HCT116 (cell line): Measurements from ENCODE around the gene HTRA3. TPM values are rescaled to one million over a fixed set of nuclear protein-coding genes. Genes with fewer than 3 reads are reported as not detected.

ENCODE experiments used
- ATAC-seq: fragments of 200-7000 bp; cut with Tn5 transposase; 2 replicates; pipeline ENCODE4 v1.9.1; 2020; ENCODE audit warnings: mild to moderate bottlenecking, moderate library complexity
- BruUV-seq: library from RNA; stranded (reverse); fragments of 400-500 nt; replicated peaks from 2 replicates; lab custom pipeline; 2021; lab: Mats Ljungman, UMichigan
- CTCF ChIA-PET: fragments of 300-600 bp; sonication (Branson Sonifier 250); formaldehyde crosslinking; loops from one replicate; lab custom pipeline; 2021; ENCODE audit warnings: antibody characterized with exemption; lab: Charles Lee
- POLR2A ChIA-PET: fragments of 300-600, 350-600 bp; sonication (Branson Sonifier 250); formaldehyde crosslinking; loops from one replicate; lab custom pipeline; 2021; ENCODE audit warnings: antibody characterized with exemption; lab: Charles Lee
- RAD21 ChIA-PET, 2 experiments: fragments of 300-600 bp; sonication (Branson Sonifier 250); formaldehyde crosslinking; loops; one replicate each; lab custom pipeline; 2023; ENCODE audit warnings: low total read pairs in 2 of 2; ENCODE audit not compliant: uncharacterized antibody in 2 of 2, unreplicated experiment in 2 of 2, low non-redundant PET in 1 of 2; lab: Charles Lee
- DNase-seq: peaks from one replicate; pipeline ENCODE4 v3.0.0-alpha.2; 2010; ENCODE audit warnings: low read depth, low spot score
- H2AFZ ChIP-seq: fragments of 200-600 bp; shearing (Covaris generic), sonication (generic); 2 replicates; pipeline ENCODE4 v1.6.1; 2017; ENCODE audit warnings: low read depth, mixed run types, mixed read lengths, antibody characterized with exemption, low read length; ENCODE audit not compliant: poor library complexity, severe bottlenecking
- H3K27ac ChIP-seq: 2 replicates; pipeline ENCODE4 v1.5.1; 2012; ENCODE audit warnings: low read depth, low read length
- H3K27me3 ChIP-seq: fragments of 200-600 bp; sonication (generic); 2 replicates; pipeline ENCODE4 v1.6.1; 2016; ENCODE audit warnings: mixed run types, low read length, mixed read lengths; ENCODE audit not compliant: insufficient read depth
- H3K36me3 ChIP-seq, 2 experiments: fragments of 200-500 bp in 1 of 2; fragments of 200-600 bp in 1 of 2; sonication (Bioruptor generic) in 1 of 2; sonication (generic) in 1 of 2; 2 replicates each; pipeline versions ENCODE4 v1.5.1 to v1.6.1; 2014 to 2016; ENCODE audit warnings: low read length in 2 of 2, inconsistent platforms in 1 of 2, mixed read lengths in 1 of 2, mixed run types in 1 of 2; ENCODE audit not compliant: insufficient read depth in 2 of 2, control insufficient read depth in 1 of 2
- H3K4me1 ChIP-seq, 2 experiments: fragments of 200-600 bp in 1 of 2; sonication (generic) in 1 of 2; 2 replicates each; pipeline versions ENCODE4 v1.5.1 to v1.6.1; 2012 to 2017; ENCODE audit warnings: low read length in 2 of 2, inconsistent platforms in 1 of 2, mild to moderate bottlenecking in 1 of 2, mixed read lengths in 1 of 2, mixed run types in 1 of 2, moderate library complexity in 1 of 2; ENCODE audit not compliant: insufficient read depth in 2 of 2, control insufficient read depth in 1 of 2
- H3K4me2 ChIP-seq: fragments of 200-600 bp; sonication (generic); 2 replicates; pipeline ENCODE4 v1.6.1; 2017; ENCODE audit warnings: mixed run types, low read length, mixed read lengths
- H3K4me3 ChIP-seq, 2 experiments: fragments of 200-600 bp in 1 of 2; sonication (generic) in 1 of 2; replicated peaks in 1 of 2; 2 replicates each; pipeline ENCODE4 v1.5.1; 2011 to 2016; ENCODE audit warnings: low read length in 2 of 2, control low read depth in 1 of 2, low read depth in 1 of 2, mild to moderate bottlenecking in 1 of 2, mixed read lengths in 1 of 2, mixed run types in 1 of 2
- H3K79me2 ChIP-seq: fragments of 200-600 bp; sonication (generic); 2 replicates; pipeline ENCODE4 v1.6.1; 2017; ENCODE audit warnings: mild to moderate bottlenecking, mixed run types, low read length, moderate library complexity, mixed read lengths; ENCODE audit not compliant: insufficient read depth
- H3K9ac ChIP-seq: fragments of 200-600 bp; sonication (generic); 2 replicates; pipeline ENCODE4 v1.6.1; 2016; ENCODE audit warnings: low read length, mixed read lengths
- H3K9me2 ChIP-seq: fragments of 200-600 bp; sonication (generic), shearing (Covaris generic); 2 replicates; pipeline ENCODE4 v1.6.1; 2017; ENCODE audit warnings: mixed run types, mild to moderate bottlenecking, moderate library complexity; ENCODE audit not compliant: insufficient read depth
- H3K9me3 ChIP-seq, 2 experiments: fragments of 200-500 bp in 1 of 2; fragments of 200-600 bp in 1 of 2; sonication (Bioruptor generic) in 1 of 2; sonication (generic) in 1 of 2; 2 replicates each; pipeline ENCODE4 v1.6.1; 2014 to 2017; ENCODE audit warnings: low read length in 2 of 2, mixed read lengths in 2 of 2, inconsistent platforms in 1 of 2, low read depth in 1 of 2, mild to moderate bottlenecking in 1 of 2, mixed run types in 1 of 2, moderate library complexity in 1 of 2; ENCODE audit not compliant: control insufficient read depth in 1 of 2, insufficient read depth in 1 of 2
- H4K20me1 ChIP-seq: fragments of 200-600 bp; sonication (generic), shearing (Covaris generic); 2 replicates; pipeline ENCODE4 v1.6.1; 2017; ENCODE audit warnings: mixed run types, mild to moderate bottlenecking, moderate library complexity; ENCODE audit not compliant: insufficient read depth
- CTCF ChIP-seq, 3 experiments: fragments of 200-600 bp in 1 of 3; sonication (generic) in 1 of 3; IDR thresholded peaks in 2 of 3; conservative IDR thresholded peaks in 1 of 3; 2 replicates each; pipeline ENCODE4 v1.5.1; 2012 to 2017; ENCODE audit warnings: low read depth in 2 of 3, low read length in 2 of 3, antibody characterized with exemption in 1 of 3, borderline replicate concordance in 1 of 3, control low read depth in 1 of 3, mild to moderate bottlenecking in 1 of 3, mixed read lengths in 1 of 3, mixed run types in 1 of 3, moderate library complexity in 1 of 3; ENCODE audit not compliant: insufficient read depth in 1 of 3
- EZH2 ChIP-seq: fragments of 200-600 bp; sonication (generic); IDR thresholded peaks from 2 replicates; pipeline ENCODE4 v1.6.1; 2017; ENCODE audit warnings: antibody characterized with exemption, mixed run types
- EZH2phosphoT487 ChIP-seq: fragments of 200-600 bp; IDR thresholded peaks from 2 replicates; pipeline ENCODE4 v1.6.1; 2018; ENCODE audit warnings: antibody characterized with exemption, borderline replicate concordance
- FOSL1 ChIP-seq: IDR thresholded peaks from 2 replicates; pipeline ENCODE4 v1.6.1; 2012; ENCODE audit warnings: low read depth
- RAD21 ChIP-seq: IDR thresholded peaks from 2 replicates; pipeline ENCODE4 v1.6.1; 2012; ENCODE audit warnings: low read depth, mild to moderate bottlenecking
- REST ChIP-seq: IDR thresholded peaks from 2 replicates; pipeline ENCODE4 v1.6.1; 2012; ENCODE audit warnings: low read depth
- SIN3A ChIP-seq: IDR thresholded peaks from 2 replicates; pipeline ENCODE4 v1.6.1; 2012; ENCODE audit warnings: low read depth
- SP1 ChIP-seq: IDR thresholded peaks from 2 replicates; pipeline ENCODE4 v1.6.1; 2012; ENCODE audit warnings: low read depth
- TCF7L2 ChIP-seq: IDR thresholded peaks from 2 replicates; pipeline ENCODE4 v1.7.0; 2011; ENCODE audit warnings: borderline replicate concordance, inconsistent platforms; ENCODE audit not compliant: insufficient read depth, insufficient read length; ENCODE audit errors: extremely low read depth
- intact Hi-C: fragments of 100-400 bp; cut with micrococcal nuclease; formaldehyde crosslinking; loops from 2 replicates; pipeline ENCODE4 v1.10.0; 2022
- total RNA-seq: library from RNA; stranded (reverse); gene quantifications from one replicate; pipeline ENCODE4 v1.2.1, GENCODE V29; 2021; ENCODE audit not compliant: unreplicated experiment
- TF ChIP-seq, protein P1 (sequence below): IDR thresholded peaks from 2 replicates; pipeline ENCODE4 v1.6.1; 2011; ENCODE audit warnings: mild to moderate bottlenecking, low read length, moderate library complexity; ENCODE audit not compliant: insufficient replicate concordance; ENCODE audit errors: extremely low read depth

The HTRA3 gene
- total RNA-seq, 1 experiment from 2014 or later, result not detected

GRCh38 chr4:8258552-8259212 is 10.9 kb upstream of the HTRA3 start:
- H3K27ac ChIP-seq, result no peak overlapping the region
- no peaks in the 10 kb centered on the region for H3K9me2 ChIP-seq
- H3K4me2 ChIP-seq, result no peak overlapping the region
- H3K9ac ChIP-seq, result no peak overlapping the region
- H3K4me3 ChIP-seq, result no peak overlapping the region
- no peaks in the 10 kb centered on the region for H3K27me3 ChIP-seq
- DNase-seq (no peak), ATAC-seq (no peak)
- H4K20me1 ChIP-seq, result no peaks in the 10 kb centered on the region
- POLR2A ChIA-PET, result no interaction called here
- H3K4me1 ChIP-seq, result no peaks in the 10 kb centered on the region
- TF ChIP-seq, protein P1, sequence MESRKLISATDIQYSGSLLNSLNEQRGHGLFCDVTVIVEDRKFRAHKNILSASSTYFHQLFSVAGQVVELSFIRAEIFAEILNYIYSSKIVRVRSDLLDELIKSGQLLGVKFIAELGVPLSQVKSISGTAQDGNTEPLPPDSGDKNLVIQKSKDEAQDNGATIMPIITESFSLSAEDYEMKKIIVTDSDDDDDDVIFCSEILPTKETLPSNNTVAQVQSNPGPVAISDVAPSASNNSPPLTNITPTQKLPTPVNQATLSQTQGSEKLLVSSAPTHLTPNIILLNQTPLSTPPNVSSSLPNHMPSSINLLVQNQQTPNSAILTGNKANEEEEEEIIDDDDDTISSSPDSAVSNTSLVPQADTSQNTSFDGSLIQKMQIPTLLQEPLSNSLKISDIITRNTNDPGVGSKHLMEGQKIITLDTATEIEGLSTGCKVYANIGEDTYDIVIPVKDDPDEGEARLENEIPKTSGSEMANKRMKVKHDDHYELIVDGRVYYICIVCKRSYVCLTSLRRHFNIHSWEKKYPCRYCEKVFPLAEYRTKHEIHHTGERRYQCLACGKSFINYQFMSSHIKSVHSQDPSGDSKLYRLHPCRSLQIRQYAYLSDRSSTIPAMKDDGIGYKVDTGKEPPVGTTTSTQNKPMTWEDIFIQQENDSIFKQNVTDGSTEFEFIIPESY, result no peak
- TF ChIP-seq EZH2phosphoT487 (no peak), RAD21 (no peak), FOSL1 (no peak), EZH2 (no peak)
- CTCF ChIA-PET, result interaction anchor here (1.2 kb wide), 1 partner anchor 16 kb away, joined by 4 read pairs; no protein-coding TSS in a partner anchor
- no peak overlapping the region for H2AFZ ChIP-seq
- no peaks in the 10 kb centered on the region for H3K36me3 ChIP-seq
- no peaks in the 10 kb centered on the region for H3K79me2 ChIP-seq
- H3K9me3 ChIP-seq, result no peaks in the 10 kb centered on the region
- RAD21 ChIA-PET, result no interaction called here
- intact Hi-C loops, result no loop called here
- no TSS peak for BruUV-seq

- ChIA-PET POLR2A (no interaction called here), RAD21 (no interaction called here), CTCF (no interaction called here)
- DNase-seq, result no peak
- intact Hi-C loops, result no loop called here
- BruUV-seq, result no TSS peak
- Histone ChIP-seq H3K27ac (no peak overlapping the region), H3K9ac (no peak overlapping the region), H3K79me2 (no peaks in the 10 kb centered on the region), H3K4me2 (no peak overlapping the region), H4K20me1 (no peaks in the 10 kb centered on the region), H2AFZ (no peak overlapping the region), H3K4me3 (no peak overlapping the region), H3K4me1 (no peaks in the 10 kb centered on the region), H3K36me3 (no peaks in the 10 kb centered on the region), H3K9me2 (no peaks in the 10 kb centered on the region), H3K27me3 (no peaks in the 10 kb centered on the region), H3K9me3 (no peaks in the 10 kb centered on the region)
- no peak for ATAC-seq
- TF ChIP-seq CTCF (IDR thresholded peaks at IDR 0.05 in 2 of 3, conservative IDR thresholded peaks at IDR 0.05 in 1 of 3; ENCODE audit: borderline replicate concordance in 1 of 3, insufficient read depth in 1 of 3, low read depth in 2 of 3, low read length in 2 of 3) (no peak), SP1 (no peak), SIN3A (no peak), FOSL1 (no peak), TCF7L2 (no peak), REST (no peak)
Measured at GRCh38 chr4:8259743-8260430, 9.7 kb upstream of the HTRA3 start.
